NCI-H2107 treated with DMSO at 0.1 percent for 48 hours (cell line): Measurements from ENCODE around the gene ROBO1.

Source experiments
- DNase-seq: peaks from one replicate; lab custom pipeline; 2025; ENCODE audit not compliant: unreplicated experiment; lab: John Stamatoyannopoulos, UW

ROBO1 gene

DNA sequence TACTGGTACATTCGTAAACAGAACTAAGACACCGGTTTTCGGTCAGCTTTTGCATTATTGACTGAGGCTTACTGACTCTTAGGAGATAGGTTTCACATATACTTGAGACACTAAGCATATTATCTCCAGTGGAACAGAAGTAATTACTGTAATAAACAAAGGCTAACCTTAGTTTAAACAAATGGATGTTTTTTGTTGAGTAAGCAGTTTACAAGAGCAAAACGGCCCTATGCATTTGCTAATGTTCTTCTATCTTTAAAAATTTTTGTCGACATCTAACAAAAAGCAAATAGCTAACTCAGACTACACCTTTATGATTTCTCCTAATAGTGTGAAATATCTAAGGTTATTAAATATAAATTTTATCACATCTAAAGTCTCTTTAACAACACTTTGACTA lies 664.5 kb downstream of the ROBO1 start:
- no peak for DNase-seq

DNA sequence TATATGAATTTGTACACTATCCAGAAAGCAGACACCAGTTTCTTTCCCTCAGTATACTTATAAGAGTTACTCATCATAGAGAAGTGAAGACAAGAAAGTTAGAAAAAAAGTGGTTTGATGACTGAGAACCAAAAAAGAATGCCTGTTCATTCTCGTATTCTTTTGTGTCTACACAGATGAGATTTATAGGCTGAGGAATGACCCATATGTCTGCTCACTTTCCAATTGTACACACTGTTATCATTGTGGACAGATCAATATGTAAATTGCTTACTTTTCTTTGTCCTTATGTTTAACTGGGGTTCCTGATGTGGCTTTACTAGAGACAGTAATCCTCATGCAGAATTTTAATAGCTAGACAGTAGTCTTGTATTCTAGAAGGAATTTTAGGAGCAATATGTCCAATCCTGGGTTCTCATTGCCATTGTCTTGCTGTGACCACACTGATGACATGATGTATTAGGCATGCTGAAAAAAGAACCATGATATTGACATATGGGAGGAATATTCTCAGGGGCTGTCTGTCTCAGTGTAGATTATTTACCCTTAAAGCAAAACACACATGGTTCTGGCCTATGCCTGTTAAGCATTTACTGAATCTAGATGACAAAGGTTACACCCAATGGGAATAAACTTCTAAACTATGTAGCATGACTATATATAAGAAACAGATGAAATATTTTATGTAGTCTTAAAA lies 669.7 kb downstream of the ROBO1 start:
- DNase-seq, result no peak

DNA sequence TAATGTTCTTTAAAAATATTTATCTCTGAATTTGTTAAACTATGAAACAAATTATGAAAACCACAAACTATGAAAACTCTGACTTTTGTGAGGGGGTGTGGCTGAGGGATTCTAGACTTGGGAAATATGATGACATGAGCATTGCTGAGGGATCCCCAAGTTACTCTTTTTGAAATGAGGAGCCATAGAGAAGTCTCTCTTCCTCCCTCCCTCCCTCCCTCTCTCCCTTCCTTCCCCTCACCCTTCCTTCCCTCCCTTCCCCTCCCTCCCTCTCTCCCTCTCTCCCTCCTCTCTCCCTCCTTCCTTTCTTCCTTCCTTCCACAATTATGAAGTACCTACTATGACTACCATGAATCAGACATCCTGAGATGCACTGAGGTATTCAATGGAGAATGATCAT lies 673.1 kb downstream of the ROBO1 start:
- no peak for DNase-seq

DNA sequence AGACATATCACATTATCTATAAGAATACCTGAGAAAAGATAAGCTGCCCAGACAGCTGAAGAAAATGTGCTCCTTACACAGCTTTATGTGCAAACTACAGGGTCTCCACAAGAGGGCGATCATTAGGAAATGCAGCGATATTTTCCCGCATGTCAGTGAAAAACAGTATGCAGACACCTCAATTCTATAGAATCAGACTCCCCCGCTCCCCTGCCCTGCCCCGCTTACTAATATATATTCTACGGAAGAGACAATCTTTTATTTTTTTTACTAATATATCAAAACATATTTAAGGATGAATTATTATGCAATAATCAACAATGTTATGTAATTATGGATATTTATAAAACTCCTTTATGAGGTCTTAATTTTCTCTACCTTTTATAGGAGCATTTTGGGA lies 681.3 kb downstream of the ROBO1 start:
- peak; percentile 87 for DNase-seq

DNA sequence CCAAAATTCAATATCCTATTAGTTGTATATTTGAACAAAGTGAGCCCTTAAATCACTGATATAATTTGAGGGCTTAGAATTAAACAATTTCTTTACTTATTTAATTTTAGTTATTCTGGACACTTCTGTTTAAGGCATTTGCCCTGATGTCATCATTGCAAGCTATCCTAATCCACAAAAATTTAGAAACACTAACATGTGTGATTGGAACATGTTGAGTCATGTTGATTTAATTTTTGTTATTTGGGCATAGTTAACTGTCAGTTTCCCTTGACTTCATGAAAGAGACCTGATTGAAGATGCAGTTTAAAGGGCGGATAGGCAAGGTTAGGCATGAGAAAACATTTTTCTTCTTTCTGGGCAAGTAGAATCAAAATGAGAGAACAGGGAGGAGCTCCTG lies 682.6 kb downstream of the ROBO1 start:
- DNase-seq, result no peak

- no peak for DNase-seq
Observed at GRCh38 chr3:79081335-79081734, 686.5 kb downstream of the ROBO1 start.

- no peak for DNase-seq
Observed at GRCh38 chr3:79074558-79074957, 693.2 kb downstream of the ROBO1 start.

GRCh38 chr3:79067734-79068133 lies 700.1 kb downstream of the ROBO1 start:
- no peak for DNase-seq

- no peak for DNase-seq
Observed at GRCh38 chr3:79066481-79066880, 701.3 kb downstream of the ROBO1 start.

DNA sequence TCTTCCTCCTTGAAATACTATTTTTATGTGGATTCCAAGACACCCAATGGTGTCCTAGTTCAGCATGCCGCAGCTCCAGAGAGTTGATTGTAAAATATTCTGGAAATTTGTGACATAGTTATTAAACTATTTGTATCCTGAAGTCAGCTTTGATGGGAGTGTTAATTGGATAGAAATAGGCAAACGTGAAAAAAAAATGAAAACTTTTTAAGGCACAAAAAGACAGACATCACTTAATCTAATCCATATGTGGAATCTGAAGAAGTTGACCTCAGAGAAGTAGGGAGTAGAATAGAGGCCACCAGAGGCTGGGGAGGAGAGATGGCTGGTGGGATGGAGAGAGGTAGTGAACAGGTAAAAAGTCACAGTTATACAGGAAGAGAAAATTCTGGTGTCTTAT lies 704.2 kb downstream of the ROBO1 start:
- DNase-seq, result no peak

DNA sequence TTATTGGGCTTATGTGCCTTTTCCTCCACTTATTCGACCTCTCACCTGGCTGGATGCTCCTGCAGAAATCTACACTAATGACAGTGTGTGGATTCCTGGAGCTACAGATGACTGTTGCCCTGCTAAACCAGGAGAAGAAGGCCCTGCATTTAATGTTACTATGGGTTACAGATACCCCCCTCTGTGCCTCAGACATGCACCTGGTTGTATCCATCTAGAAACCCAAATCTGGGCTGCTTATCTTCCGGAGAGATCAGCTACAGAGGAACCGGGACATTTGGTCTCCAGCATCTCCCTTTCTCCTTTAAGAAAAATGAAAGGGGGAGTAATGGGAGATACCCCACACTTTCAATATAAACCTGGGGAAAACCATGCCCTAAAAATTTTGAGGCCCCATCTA lies 710.0 kb downstream of the ROBO1 start:
- DNase-seq, result no peak

GRCh38 chr3:79056498-79056897 lies 711.3 kb downstream of the ROBO1 start:
- DNase-seq, result no peak

- DNase-seq, result no peak
Observed at GRCh38 chr3:79052054-79052681, 715.6 kb downstream of the ROBO1 start.

- no peak for DNase-seq
Observed at GRCh38 chr3:79047581-79047980, 720.2 kb downstream of the ROBO1 start.

- no peak for DNase-seq
Observed at GRCh38 chr3:79041621-79042020, 726.2 kb downstream of the ROBO1 start.

DNA sequence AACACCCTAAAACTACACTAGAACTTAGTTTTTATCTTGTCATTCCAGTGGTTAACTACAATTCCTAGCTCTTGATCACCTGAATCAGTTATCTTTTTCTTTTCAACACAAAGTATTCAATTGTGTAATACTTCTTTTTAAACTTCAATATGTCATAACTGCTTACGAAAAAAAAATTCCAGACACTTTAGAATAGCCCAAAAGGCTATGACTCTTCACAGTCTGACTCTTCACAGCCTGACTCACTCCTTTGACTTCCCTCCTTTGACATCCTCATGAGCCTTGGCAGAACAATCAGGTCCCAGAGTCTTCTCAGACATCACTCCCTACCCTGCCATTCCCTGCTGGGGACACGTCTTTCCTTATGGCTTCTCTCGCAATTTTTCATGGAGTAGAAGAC lies 727.1 kb downstream of the ROBO1 start:
- no peak for DNase-seq

DNA sequence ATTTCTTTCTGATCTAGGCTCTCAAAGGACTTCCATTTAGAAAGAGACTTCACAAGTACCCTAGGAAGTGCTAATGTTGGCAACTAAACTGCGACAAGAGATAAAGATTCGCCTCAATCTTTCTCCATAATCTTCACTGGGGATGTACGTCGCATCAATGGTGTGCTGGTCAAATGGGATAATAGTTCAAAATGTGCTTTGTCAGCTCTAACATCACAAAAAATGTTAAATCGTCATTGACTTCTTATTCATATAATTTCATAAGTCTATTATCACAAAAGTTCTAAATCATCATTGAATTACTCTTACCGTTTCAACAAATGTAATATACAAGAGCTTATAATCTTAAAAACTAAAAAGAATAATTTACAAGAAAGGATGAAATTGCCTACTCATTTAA lies 727.7 kb downstream of the ROBO1 start:
- no peak for DNase-seq

GRCh38 chr3:79039192-79039591 lies 728.6 kb downstream of the ROBO1 start:
- no peak for DNase-seq

DNA sequence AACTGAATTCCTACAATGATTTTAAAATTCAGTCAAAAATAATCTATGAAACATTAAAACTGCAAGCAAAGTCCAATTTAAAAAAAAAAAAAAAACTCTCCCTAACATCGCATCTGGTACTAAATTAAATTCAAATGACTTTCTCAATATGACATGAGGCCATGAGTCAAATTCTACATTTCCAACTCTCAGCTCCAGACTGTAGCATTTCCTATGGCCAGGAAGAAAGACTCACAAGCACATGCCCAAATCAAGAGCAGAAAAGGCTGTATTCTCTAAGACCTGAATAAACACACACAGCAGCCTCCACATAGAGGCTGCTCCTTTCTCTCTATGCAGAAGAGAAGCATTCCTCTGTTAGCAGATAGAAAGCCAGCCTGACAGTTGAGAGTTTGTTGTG lies 729.2 kb downstream of the ROBO1 start:
- DNase-seq, result no peak

DNA sequence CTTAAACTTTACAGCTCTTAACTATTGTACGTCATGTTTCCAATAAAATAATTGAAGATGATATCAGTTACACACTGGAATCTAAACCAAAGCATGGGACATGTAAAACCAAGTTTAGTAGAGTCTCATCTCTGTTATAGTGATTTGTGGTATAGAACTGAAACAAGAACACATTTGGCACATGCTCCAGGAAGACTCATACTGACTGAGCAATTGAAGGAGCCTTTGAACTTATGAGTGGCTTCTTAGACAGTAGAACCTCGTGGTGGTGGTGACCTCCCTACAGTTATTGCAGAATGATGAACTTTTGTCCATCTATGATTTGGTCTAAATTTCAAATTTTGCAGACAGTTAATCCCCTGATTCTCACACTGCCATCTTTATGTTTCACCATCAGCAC lies 729.7 kb downstream of the ROBO1 start:
- no peak for DNase-seq

- peak; percentile 73 for DNase-seq
Observed at GRCh38 chr3:79032686-79033318, 735.0 kb downstream of the ROBO1 start.

DNA sequence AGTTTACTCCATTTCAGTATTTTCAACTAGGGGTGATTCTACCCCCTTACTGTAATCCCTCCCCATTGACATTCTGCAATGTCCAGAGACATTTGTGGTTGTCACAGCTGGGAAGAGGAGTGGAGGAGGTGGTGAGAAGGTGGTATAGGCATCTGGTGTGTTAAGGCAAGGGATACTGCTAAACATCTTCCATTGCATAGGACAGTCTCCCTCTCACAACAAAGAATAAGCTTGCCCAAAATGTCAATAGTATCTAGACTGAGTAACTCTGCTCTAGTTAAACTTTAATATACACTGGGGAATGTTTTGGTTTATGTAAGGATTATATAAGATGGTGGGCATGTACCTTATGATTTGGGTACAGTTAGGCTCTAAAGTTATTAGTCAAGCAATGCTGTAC lies 737.6 kb downstream of the ROBO1 start:
- DNase-seq, result no peak

GRCh38 chr3:79028916-79029315 lies 738.9 kb downstream of the ROBO1 start:
- no peak for DNase-seq
